HL-60 (cell line): Measurements from ENCODE around the gene HAUS5.

Source experiments
- DNase-seq, 2 experiments: peaks; one replicate each; pipeline ENCODE4 v3.0.0-alpha.2; 2010 to 2020; ENCODE audit warnings: low read depth in 1 of 2, low spot score in 1 of 2
- H3K27ac ChIP-seq: fragments of 250-450 bp; sonication (Bioruptor Pico); replicated peaks from 2 replicates; pipeline ENCODE4 v1.5.1; 2020; ENCODE audit warnings: mild to moderate bottlenecking, moderate library complexity
- H3K27me3 ChIP-seq: fragments of 250-450 bp; sonication (Bioruptor Pico); 2 replicates; pipeline ENCODE4 v1.5.1; 2021; ENCODE audit warnings: mild to moderate bottlenecking, moderate library complexity; ENCODE audit not compliant: insufficient read depth, poor library complexity, severe bottlenecking
- H3K4me3 ChIP-seq: replicated peaks from 2 replicates; pipeline ENCODE4 v1.5.1; 2011; ENCODE audit warnings: mild to moderate bottlenecking, control low read depth, low read length; ENCODE audit not compliant: insufficient read depth
- GABPA ChIP-seq: IDR thresholded peaks from 2 replicates; pipeline ENCODE4 v1.6.1; 2012; ENCODE audit warnings: low read depth
- POLR2AphosphoS5 ChIP-seq: IDR thresholded peaks from 2 replicates; pipeline ENCODE4 v1.6.1; 2012; ENCODE audit warnings: low read depth
- SPI1 ChIP-seq: IDR thresholded peaks from 2 replicates; pipeline ENCODE4 v1.6.1; 2012; ENCODE audit warnings: low read depth, mild to moderate bottlenecking, borderline replicate concordance
- TF ChIP-seq, protein P1 (sequence below): IDR thresholded peaks from 2 replicates; pipeline ENCODE4 v1.6.1; 2012; ENCODE audit warnings: low read depth; ENCODE audit not compliant: insufficient replicate concordance
- TF ChIP-seq, protein P2 (sequence below): IDR thresholded peaks from one replicate; pipeline ENCODE4 v1.5.1; 2011; ENCODE audit warnings: low read length, control low read depth, inconsistent platforms; ENCODE audit not compliant: insufficient read depth

The HAUS5 gene

DNA sequence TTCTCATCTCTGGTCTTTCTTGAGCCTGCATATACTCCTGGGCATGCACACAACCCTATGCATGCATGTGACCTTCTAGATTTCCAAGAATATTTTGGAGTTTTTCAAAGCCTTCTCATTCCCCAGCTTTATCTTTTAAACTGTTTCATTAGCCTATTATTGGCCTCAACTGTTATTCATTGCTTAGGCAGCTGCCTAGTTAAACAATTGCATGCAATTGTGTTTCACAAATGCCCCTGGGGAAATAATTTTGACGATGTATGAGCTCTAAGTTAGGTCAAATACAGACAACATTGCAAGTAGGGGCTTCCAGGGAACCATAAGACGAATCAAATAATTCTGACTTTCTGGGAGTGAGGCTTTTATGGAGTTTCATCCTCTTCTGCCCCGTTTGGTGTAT lies 51.4 kb downstream of the HAUS5 start:
- Histone ChIP-seq H3K27ac (no peak overlapping the region), H3K4me3 (no peak overlapping the region), H3K27me3 (no peaks in the 10 kb centered on the region)
- DNase-seq, result no peak
- TF ChIP-seq SPI1 (no peak), GABPA (no peak), POLR2AphosphoS5 (no peak)
- TF ChIP-seq, protein P1, sequence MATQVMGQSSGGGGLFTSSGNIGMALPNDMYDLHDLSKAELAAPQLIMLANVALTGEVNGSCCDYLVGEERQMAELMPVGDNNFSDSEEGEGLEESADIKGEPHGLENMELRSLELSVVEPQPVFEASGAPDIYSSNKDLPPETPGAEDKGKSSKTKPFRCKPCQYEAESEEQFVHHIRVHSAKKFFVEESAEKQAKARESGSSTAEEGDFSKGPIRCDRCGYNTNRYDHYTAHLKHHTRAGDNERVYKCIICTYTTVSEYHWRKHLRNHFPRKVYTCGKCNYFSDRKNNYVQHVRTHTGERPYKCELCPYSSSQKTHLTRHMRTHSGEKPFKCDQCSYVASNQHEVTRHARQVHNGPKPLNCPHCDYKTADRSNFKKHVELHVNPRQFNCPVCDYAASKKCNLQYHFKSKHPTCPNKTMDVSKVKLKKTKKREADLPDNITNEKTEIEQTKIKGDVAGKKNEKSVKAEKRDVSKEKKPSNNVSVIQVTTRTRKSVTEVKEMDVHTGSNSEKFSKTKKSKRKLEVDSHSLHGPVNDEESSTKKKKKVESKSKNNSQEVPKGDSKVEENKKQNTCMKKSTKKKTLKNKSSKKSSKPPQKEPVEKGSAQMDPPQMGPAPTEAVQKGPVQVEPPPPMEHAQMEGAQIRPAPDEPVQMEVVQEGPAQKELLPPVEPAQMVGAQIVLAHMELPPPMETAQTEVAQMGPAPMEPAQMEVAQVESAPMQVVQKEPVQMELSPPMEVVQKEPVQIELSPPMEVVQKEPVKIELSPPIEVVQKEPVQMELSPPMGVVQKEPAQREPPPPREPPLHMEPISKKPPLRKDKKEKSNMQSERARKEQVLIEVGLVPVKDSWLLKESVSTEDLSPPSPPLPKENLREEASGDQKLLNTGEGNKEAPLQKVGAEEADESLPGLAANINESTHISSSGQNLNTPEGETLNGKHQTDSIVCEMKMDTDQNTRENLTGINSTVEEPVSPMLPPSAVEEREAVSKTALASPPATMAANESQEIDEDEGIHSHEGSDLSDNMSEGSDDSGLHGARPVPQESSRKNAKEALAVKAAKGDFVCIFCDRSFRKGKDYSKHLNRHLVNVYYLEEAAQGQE, result no peak
- TF ChIP-seq, protein P2, sequence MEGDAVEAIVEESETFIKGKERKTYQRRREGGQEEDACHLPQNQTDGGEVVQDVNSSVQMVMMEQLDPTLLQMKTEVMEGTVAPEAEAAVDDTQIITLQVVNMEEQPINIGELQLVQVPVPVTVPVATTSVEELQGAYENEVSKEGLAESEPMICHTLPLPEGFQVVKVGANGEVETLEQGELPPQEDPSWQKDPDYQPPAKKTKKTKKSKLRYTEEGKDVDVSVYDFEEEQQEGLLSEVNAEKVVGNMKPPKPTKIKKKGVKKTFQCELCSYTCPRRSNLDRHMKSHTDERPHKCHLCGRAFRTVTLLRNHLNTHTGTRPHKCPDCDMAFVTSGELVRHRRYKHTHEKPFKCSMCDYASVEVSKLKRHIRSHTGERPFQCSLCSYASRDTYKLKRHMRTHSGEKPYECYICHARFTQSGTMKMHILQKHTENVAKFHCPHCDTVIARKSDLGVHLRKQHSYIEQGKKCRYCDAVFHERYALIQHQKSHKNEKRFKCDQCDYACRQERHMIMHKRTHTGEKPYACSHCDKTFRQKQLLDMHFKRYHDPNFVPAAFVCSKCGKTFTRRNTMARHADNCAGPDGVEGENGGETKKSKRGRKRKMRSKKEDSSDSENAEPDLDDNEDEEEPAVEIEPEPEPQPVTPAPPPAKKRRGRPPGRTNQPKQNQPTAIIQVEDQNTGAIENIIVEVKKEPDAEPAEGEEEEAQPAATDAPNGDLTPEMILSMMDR, result no peak

DNA sequence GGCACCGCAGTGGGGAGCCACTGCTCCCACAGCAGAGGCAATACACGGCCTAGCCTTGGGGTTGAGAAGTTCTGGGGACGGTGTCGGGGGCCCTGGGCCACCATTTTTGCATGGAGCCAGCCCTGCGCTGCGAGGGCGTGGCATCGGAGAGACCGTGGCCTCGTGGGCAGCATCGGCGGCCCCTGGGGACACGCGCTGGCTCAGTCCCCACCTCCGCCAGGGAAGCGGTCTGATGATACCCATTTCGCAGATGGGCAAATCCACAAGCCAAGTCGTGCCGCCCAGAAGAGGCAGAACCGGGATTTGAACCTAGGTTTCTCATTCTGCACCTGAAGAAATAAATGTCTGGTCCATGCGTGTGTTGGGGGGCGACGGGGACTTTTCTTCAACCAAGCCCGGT lies 52.6 kb downstream of the HAUS5 start:
- Histone ChIP-seq H3K27me3 (peaks cover 3% of the 10 kb centered on the region), H3K27ac (no peak overlapping the region), H3K4me3 (no peak overlapping the region)
- TF ChIP-seq POLR2AphosphoS5 (no peak), SPI1 (no peak), GABPA (no peak)
- TF ChIP-seq, protein P2, result no peak
- TF ChIP-seq, protein P1, result no peak
- DNase-seq, result no peak

DNA sequence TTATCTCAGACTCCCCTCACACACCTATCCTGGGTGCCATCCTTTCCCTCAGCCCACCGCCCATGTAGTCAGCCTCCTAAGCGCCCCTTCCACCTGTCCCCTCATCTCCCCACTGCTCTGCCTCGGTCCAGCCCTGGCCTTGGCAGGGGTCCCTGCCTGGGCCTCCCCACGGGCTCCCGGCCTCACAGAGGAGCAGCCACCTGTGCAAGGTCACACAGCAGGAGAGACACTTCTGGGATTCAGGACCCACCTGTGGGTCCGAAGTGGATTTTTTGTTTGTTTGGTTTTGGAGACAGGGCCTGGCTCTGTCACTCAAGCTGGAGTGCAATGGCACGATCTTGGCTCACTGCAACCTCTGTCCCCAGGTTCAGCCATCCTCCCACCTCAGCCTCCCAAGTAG lies 53.1 kb downstream of the HAUS5 start:
- Histone ChIP-seq H3K4me3 (no peak overlapping the region), H3K27ac (no peak overlapping the region), H3K27me3 (peaks cover 3% of the 10 kb centered on the region)
- TF ChIP-seq, protein P2, result no peak
- no peak for TF ChIP-seq POLR2AphosphoS5
- TF ChIP-seq, protein P1, result no peak
- no peak for TF ChIP-seq SPI1
- TF ChIP-seq GABPA, result no peak
- DNase-seq, result no peak
